ENCODE data around the gene RHOD. TPM values are rescaled to one million over a fixed set of nuclear protein-coding genes. Genes with fewer than 3 reads are reported as not detected.

The RHOD gene
- total and polyA plus RNA-seq, 10 of the 15 experiments (the other 5 are each of a cell fraction or from before 2014, with no cell fraction given): 0.15 to 2.6 (median 1.9) TPM; not detected in 2

DNA sequence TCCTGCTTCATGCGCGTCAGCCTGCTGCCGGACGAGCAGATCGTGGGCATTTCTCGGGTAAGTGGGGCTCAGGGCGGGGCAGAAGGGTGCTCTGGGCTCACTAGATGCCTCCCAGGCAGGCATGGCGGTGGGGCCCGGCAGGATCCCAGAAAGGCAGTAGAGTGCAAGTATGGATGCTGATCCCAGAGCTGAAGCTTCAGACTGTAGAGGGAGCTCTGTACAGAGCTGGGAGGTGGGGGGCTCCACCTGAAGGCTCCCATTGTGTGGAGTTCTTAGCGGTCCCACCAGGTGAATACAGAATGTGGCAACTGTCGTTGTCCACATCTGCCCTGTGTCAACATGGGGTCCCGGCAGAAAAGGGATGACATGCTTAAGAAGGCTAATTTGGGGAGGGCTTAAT lies 16.5 kb upstream of the RHOD start:
- Histone ChIP-seq H3K27ac (ENCODE audit: control insufficient read depth, insufficient read depth) (no peak overlapping the region), H3K4me2 (ENCODE audit: control insufficient read depth, insufficient read depth) (no peak overlapping the region), H3K4me1 (ENCODE audit: control insufficient read depth, insufficient read depth, low read length) (peaks cover 4% of the 10 kb centered on the region; the same call in 1 of the 2 replicates), H3K79me2 (ENCODE audit: control insufficient read depth, insufficient read depth, low read length) (no peaks in the 10 kb centered on the region), H3K9me3 (replicated peaks; ENCODE audit: control insufficient read depth, insufficient read depth, low read length) (no peaks in the 10 kb centered on the region), H3K27me3 (replicated peaks in 1 of 2; ENCODE audit: control insufficient read depth in 2 of 2, insufficient read depth in 2 of 2, low read length in 1 of 2) (peaks cover 0 to 11% of the 10 kb centered on the region in 2 experiments; a peak in 3 of 4 replicates), H4K20me1 (ENCODE audit: control insufficient read depth, insufficient read depth) (no peaks in the 10 kb centered on the region), H3K36me3 (ENCODE audit: control insufficient read depth in 2 of 2, insufficient read depth in 2 of 2, low read length in 1 of 2) (no peaks in the 10 kb centered on the region), H3K9ac (ENCODE audit: control insufficient read depth, insufficient read depth, low read length) (no peak overlapping the region), H2AFZ (ENCODE audit: control insufficient read depth, low read depth, low read length) (no peak overlapping the region), H3K4me3 (no peak overlapping the region)
- intact Hi-C loops (cut with micrococcal nuclease; ENCODE audit: unreplicated experiment): no loop called here
- ChIA-PET CTCF (interaction anchor here (0.6 kb wide), 1 partner anchor 11 kb away, joined by 4 read pairs; no protein-coding TSS in a partner anchor), SMC1A (ENCODE audit: uncharacterized antibody, unreplicated experiment) (no interaction called here), POLR2A (no interaction called here), RAD21 (ENCODE audit: unreplicated experiment) (no interaction called here)
- WGBS (ENCODE audit: insufficient coverage, insufficient replicate concordance, low lambda C conversion rate, missing lambda C conversion rate): 66% methylated on average over 12 of the region's 12 CpGs
- no TSS peak for BruUV-seq (replicated peaks)
- no peak for TF ChIP-seq EZH2 (IDR thresholded peaks at IDR 0.05; ENCODE audit: borderline replicate concordance, control insufficient read depth, low read depth, low read length)
- TF ChIP-seq, protein P1, sequence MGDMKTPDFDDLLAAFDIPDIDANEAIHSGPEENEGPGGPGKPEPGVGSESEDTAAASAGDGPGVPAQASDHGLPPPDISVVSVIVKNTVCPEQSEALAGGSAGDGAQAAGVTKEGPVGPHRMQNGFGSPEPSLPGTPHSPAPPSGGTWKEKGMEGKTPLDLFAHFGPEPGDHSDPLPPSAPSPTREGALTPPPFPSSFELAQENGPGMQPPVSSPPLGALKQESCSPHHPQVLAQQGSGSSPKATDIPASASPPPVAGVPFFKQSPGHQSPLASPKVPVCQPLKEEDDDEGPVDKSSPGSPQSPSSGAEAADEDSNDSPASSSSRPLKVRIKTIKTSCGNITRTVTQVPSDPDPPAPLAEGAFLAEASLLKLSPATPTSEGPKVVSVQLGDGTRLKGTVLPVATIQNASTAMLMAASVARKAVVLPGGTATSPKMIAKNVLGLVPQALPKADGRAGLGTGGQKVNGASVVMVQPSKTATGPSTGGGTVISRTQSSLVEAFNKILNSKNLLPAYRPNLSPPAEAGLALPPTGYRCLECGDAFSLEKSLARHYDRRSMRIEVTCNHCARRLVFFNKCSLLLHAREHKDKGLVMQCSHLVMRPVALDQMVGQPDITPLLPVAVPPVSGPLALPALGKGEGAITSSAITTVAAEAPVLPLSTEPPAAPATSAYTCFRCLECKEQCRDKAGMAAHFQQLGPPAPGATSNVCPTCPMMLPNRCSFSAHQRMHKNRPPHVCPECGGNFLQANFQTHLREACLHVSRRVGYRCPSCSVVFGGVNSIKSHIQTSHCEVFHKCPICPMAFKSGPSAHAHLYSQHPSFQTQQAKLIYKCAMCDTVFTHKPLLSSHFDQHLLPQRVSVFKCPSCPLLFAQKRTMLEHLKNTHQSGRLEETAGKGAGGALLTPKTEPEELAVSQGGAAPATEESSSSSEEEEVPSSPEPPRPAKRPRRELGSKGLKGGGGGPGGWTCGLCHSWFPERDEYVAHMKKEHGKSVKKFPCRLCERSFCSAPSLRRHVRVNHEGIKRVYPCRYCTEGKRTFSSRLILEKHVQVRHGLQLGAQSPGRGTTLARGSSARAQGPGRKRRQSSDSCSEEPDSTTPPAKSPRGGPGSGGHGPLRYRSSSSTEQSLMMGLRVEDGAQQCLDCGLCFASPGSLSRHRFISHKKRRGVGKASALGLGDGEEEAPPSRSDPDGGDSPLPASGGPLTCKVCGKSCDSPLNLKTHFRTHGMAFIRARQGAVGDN (IDR thresholded peaks at IDR 0.05): no peak
- TF ChIP-seq IKZF1 (conservative IDR thresholded peaks at IDR 0.05): no peak
- no peak for TF ChIP-seq TCF7 (IDR thresholded peaks at IDR 0.05; ENCODE audit: borderline replicate concordance)
- TF ChIP-seq, protein P2, sequence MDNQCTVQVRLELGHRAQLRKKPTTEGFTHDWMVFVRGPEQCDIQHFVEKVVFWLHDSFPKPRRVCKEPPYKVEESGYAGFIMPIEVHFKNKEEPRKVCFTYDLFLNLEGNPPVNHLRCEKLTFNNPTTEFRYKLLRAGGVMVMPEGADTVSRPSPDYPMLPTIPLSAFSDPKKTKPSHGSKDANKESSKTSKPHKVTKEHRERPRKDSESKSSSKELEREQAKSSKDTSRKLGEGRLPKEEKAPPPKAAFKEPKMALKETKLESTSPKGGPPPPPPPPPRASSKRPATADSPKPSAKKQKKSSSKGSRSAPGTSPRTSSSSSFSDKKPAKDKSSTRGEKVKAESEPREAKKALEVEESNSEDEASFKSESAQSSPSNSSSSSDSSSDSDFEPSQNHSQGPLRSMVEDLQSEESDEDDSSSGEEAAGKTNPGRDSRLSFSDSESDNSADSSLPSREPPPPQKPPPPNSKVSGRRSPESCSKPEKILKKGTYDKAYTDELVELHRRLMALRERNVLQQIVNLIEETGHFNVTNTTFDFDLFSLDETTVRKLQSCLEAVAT (IDR thresholded peaks at IDR 0.05): no peak
- TF ChIP-seq, protein P3, sequence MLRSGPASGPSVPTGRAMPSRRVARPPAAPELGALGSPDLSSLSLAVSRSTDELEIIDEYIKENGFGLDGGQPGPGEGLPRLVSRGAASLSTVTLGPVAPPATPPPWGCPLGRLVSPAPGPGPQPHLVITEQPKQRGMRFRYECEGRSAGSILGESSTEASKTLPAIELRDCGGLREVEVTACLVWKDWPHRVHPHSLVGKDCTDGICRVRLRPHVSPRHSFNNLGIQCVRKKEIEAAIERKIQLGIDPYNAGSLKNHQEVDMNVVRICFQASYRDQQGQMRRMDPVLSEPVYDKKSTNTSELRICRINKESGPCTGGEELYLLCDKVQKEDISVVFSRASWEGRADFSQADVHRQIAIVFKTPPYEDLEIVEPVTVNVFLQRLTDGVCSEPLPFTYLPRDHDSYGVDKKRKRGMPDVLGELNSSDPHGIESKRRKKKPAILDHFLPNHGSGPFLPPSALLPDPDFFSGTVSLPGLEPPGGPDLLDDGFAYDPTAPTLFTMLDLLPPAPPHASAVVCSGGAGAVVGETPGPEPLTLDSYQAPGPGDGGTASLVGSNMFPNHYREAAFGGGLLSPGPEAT (IDR thresholded peaks at IDR 0.05; ENCODE audit: low read depth): no peak
- no peak for TF ChIP-seq ZZZ3 (IDR thresholded peaks at IDR 0.05; ENCODE audit: control insufficient read depth, insufficient read length, low read depth)
- no peak for TF ChIP-seq POLR2AphosphoS2 (IDR thresholded peaks at IDR 0.05; ENCODE audit: low read depth, low read length)
- TF ChIP-seq MEF2A (IDR thresholded peaks at IDR 0.05; ENCODE audit: insufficient read depth, low read depth, low read length): no peak
- TF ChIP-seq, protein P4, sequence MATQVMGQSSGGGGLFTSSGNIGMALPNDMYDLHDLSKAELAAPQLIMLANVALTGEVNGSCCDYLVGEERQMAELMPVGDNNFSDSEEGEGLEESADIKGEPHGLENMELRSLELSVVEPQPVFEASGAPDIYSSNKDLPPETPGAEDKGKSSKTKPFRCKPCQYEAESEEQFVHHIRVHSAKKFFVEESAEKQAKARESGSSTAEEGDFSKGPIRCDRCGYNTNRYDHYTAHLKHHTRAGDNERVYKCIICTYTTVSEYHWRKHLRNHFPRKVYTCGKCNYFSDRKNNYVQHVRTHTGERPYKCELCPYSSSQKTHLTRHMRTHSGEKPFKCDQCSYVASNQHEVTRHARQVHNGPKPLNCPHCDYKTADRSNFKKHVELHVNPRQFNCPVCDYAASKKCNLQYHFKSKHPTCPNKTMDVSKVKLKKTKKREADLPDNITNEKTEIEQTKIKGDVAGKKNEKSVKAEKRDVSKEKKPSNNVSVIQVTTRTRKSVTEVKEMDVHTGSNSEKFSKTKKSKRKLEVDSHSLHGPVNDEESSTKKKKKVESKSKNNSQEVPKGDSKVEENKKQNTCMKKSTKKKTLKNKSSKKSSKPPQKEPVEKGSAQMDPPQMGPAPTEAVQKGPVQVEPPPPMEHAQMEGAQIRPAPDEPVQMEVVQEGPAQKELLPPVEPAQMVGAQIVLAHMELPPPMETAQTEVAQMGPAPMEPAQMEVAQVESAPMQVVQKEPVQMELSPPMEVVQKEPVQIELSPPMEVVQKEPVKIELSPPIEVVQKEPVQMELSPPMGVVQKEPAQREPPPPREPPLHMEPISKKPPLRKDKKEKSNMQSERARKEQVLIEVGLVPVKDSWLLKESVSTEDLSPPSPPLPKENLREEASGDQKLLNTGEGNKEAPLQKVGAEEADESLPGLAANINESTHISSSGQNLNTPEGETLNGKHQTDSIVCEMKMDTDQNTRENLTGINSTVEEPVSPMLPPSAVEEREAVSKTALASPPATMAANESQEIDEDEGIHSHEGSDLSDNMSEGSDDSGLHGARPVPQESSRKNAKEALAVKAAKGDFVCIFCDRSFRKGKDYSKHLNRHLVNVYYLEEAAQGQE (IDR thresholded peaks at IDR 0.05; ENCODE audit: low read depth, low read length): no peak
- TF ChIP-seq HDAC6 (IDR thresholded peaks at IDR 0.05; ENCODE audit: unreplicated experiment): no peak
- TF ChIP-seq ZBED1 (IDR thresholded peaks at IDR 0.05; ENCODE audit: borderline replicate concordance): no peak
- in situ Hi-C loops (cut with MboI): no loop called here
- ATAC-seq (no peak), DNase-seq (ENCODE audit: low read depth, low spot score) (no peak), FAIRE-seq (no peak)
